LNCaP clone FGC (cell line): ENCODE measurements around the gene PSMA1.
"Not testable (repeated sequence)": the region's sequence is repeated elsewhere in the genome, so short reads cannot be mapped to it uniquely, and the experiment has no call there.

Experiments
- DNase-seq: peaks from one replicate; pipeline ENCODE4 v3.0.0-alpha.2; 2011; ENCODE audit warnings: low read depth
- H3K4me3 ChIP-seq: 2 replicates; pipeline ENCODE4 v1.5.1; 2011; ENCODE audit warnings: mild to moderate bottlenecking, low read depth, low read length, control low read depth
- TF ChIP-seq, protein P1 (sequence below): IDR thresholded peaks from 2 replicates; pipeline ENCODE4 v1.5.1; 2012; ENCODE audit warnings: mild to moderate bottlenecking; ENCODE audit not compliant: control insufficient read depth, insufficient read depth; ENCODE audit errors: extremely low read depth

Gene PSMA1

GRCh38 chr11:14542324-14542723 is 22.1 kb upstream of the PSMA1 start:
- no peak overlapping the region for H3K4me3 ChIP-seq
- no peak for DNase-seq
- TF ChIP-seq, protein P1, sequence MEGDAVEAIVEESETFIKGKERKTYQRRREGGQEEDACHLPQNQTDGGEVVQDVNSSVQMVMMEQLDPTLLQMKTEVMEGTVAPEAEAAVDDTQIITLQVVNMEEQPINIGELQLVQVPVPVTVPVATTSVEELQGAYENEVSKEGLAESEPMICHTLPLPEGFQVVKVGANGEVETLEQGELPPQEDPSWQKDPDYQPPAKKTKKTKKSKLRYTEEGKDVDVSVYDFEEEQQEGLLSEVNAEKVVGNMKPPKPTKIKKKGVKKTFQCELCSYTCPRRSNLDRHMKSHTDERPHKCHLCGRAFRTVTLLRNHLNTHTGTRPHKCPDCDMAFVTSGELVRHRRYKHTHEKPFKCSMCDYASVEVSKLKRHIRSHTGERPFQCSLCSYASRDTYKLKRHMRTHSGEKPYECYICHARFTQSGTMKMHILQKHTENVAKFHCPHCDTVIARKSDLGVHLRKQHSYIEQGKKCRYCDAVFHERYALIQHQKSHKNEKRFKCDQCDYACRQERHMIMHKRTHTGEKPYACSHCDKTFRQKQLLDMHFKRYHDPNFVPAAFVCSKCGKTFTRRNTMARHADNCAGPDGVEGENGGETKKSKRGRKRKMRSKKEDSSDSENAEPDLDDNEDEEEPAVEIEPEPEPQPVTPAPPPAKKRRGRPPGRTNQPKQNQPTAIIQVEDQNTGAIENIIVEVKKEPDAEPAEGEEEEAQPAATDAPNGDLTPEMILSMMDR, result no peak

DNA sequence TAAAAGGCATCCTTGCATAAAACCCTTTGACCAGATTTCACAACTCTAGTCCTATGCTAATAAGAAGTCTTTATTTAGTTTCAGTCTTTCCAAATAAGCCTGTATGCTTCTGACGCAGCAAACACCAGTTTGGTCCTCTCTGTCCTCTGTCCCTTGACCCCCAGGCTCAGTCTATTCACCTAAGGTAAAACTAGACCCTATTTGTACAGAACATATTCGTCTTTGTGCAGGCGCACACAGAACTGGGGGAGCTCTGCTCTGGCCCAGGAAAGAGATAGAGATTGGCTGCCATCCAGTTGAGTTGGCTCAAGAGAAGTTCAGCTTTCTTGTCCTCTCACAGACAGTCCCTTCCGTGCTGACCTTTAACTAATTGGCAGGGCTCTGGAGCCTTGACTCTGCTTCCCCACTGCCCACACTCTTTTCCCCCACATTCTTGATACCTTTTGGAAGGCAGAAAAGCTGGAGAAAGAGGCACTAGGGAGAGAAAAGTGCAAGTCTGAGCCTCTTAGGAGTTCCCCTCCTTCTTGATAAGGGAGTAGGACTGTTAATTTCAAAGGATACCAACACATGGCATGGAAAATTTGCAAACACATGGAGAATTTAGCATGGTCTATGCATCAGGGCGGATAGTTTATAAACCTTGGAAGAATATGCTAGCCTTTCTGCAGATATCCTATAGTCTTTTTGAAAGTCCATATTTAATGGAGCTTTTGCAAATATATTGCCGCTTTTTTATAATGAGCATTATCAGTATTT is 21.2 kb upstream of the PSMA1 start:
- no peak for DNase-seq
- TF ChIP-seq, protein P1, result no peak
- no peak overlapping the region for H3K4me3 ChIP-seq

DNA sequence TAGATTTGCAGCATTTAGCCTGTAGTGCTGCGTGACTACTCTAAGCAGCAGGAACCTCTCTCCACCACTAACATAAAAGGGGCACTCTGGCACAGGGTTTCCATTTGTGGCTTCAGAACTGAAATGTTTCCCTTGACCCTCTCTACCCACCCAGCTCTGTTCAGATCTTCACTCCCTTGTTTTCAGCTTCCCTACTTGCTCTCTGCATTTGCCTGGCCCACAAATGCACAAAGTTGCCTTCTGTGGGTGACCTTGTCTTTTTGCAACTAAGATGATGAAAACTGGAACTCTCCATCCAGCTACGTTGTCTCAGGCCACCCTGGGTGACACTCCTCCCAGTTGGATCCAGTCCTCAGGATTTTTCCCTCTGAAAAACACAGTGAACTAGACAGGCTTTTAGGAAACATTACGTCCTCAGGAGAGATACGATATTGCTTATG is 19.8 kb upstream of the PSMA1 start:
- TF ChIP-seq, protein P1, result no peak
- DNase-seq, result no peak
- no peak overlapping the region for H3K4me3 ChIP-seq

- H3K4me3 ChIP-seq, result no peak overlapping the region
- no peak for DNase-seq
- TF ChIP-seq, protein P1, result no peak
These were observed 18.9 kb upstream of the PSMA1 start for GRCh38 chr11:14538926-14539554.

- TF ChIP-seq, protein P1, result no peak
- DNase-seq, result no peak
- H3K4me3 ChIP-seq, result no peak overlapping the region
These were observed 18.2 kb upstream of the PSMA1 start for GRCh38 chr11:14538271-14538925.

DNA sequence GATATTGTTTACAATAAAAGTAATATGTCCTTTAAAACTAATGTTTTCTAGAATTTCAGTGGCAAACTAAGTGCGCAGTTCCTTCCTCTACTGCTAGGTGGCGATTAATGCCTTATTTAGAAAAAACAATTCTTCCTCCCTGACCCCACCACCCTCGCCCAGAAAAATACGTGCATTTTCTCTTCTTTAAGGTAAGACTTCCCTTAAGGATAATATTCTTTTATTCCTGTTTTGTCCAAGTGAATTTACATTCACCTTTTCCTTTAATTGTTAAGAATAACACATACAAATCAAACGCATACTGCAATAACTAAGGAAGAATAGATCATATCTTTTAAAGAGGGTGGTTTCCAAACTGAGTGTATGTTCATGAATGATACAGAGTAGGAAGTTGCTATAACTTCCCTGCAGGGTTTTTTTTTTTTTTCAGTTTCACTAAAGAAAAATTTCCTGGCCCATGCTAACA is 17.0 kb upstream of the PSMA1 start:
- DNase-seq, result no peak
- H3K4me3 ChIP-seq, result no peak overlapping the region
- TF ChIP-seq, protein P1, result peak; percentile 75

DNA sequence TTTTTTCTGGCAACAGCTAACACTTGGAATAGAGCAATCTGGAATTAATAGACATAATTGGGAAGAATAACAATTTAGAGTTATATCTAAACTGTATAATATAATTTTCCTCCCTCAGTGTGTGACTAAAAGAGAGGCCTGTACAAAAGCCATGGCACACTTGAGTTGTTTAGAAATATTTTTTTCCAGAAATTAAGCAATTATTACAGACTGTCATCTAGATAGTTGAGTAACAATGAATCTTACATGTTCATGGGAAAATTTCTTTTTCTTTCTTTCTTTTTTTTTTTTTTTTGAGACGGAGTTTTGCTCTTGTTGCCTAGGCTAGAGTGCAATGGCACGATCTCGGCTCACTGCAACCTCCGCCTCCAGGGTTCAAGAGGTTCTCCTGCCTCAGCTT is 15.0 kb upstream of the PSMA1 start:
- DNase-seq, H3K4me3 ChIP-seq: not testable (repeated sequence)
